OCI-LY1 (cell line): ENCODE results near the gene C14orf180.

ENCODE experiments used
- CTCF ChIP-seq: fragments of 200-600 bp; sonication (generic), shearing (Covaris generic); IDR thresholded peaks from 2 replicates; pipeline ENCODE4 v1.5.1; 2017; ENCODE audit warnings: mild to moderate bottlenecking, antibody characterized with exemption, low read length, moderate library complexity, mixed read lengths
- EZH2 ChIP-seq: fragments of 200-600 bp; sonication (generic), shearing (Covaris generic); IDR thresholded peaks from 2 replicates; pipeline ENCODE4 v1.8.0; 2017; ENCODE audit warnings: borderline replicate concordance, mixed run types, mild to moderate bottlenecking, antibody characterized with exemption, low read length, moderate library complexity, mixed read lengths

GRCh38 chr14:104557086-104557485 is 22.5 kb upstream of the C14orf180 start:
- no peak for TF ChIP-seq CTCF
- TF ChIP-seq EZH2: no peak
